ENCODE data around the gene AP3S1.

The AP3S1 gene

DNA sequence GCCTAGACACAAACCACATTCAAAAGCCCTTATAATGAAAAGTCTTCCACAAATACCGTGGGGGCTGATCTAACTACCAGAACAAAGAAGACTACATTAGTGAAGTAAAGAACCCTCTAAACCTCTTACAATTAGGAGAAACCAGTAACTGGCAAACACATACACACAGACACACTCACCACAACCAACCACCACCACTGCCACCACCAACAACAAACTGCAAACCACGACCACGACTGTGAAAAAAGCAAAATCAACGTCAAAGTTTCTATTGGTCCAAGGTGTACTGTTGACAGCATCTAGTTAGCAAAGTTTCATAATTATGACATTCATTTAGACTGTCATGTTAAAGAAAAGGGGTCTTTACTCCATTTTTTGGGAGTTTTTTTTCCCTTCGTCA is 28.0 kb upstream of the AP3S1 start (continued):
- TF ChIP-seq, protein P1, sequence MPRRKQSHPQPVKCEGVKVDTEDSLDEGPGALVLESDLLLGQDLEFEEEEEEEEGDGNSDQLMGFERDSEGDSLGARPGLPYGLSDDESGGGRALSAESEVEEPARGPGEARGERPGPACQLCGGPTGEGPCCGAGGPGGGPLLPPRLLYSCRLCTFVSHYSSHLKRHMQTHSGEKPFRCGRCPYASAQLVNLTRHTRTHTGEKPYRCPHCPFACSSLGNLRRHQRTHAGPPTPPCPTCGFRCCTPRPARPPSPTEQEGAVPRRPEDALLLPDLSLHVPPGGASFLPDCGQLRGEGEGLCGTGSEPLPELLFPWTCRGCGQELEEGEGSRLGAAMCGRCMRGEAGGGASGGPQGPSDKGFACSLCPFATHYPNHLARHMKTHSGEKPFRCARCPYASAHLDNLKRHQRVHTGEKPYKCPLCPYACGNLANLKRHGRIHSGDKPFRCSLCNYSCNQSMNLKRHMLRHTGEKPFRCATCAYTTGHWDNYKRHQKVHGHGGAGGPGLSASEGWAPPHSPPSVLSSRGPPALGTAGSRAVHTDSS (tag by site-specific recombination; IDR thresholded peaks at IDR 0.05) = no peak
- TF ChIP-seq ZNF324 (tag by site-specific recombination; IDR thresholded peaks at IDR 0.05) (no peak), YY1 (tag by site-specific recombination; IDR thresholded peaks at IDR 0.05) (no peak), ZFP3 (tag by site-specific recombination; IDR thresholded peaks at IDR 0.05; ENCODE audit: low read depth) (no peak), HOXD13 (CRISPR knock-in tag; IDR thresholded peaks at IDR 0.05; ENCODE audit: borderline replicate concordance) (no peak), ZNF248 (tag by site-specific recombination; IDR thresholded peaks at IDR 0.05) (no peak), ZNF423 (tag by site-specific recombination; IDR thresholded peaks at IDR 0.05) (no peak)
- TF ChIP-seq, protein P2, sequence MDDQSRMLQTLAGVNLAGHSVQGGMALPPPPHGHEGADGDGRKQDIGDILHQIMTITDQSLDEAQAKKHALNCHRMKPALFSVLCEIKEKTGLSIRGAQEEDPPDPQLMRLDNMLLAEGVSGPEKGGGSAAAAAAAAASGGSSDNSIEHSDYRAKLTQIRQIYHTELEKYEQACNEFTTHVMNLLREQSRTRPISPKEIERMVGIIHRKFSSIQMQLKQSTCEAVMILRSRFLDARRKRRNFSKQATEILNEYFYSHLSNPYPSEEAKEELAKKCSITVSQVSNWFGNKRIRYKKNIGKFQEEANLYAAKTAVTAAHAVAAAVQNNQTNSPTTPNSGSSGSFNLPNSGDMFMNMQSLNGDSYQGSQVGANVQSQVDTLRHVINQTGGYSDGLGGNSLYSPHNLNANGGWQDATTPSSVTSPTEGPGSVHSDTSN (CRISPR knock-in tag; IDR thresholded peaks at IDR 0.05) = no peak

DNA sequence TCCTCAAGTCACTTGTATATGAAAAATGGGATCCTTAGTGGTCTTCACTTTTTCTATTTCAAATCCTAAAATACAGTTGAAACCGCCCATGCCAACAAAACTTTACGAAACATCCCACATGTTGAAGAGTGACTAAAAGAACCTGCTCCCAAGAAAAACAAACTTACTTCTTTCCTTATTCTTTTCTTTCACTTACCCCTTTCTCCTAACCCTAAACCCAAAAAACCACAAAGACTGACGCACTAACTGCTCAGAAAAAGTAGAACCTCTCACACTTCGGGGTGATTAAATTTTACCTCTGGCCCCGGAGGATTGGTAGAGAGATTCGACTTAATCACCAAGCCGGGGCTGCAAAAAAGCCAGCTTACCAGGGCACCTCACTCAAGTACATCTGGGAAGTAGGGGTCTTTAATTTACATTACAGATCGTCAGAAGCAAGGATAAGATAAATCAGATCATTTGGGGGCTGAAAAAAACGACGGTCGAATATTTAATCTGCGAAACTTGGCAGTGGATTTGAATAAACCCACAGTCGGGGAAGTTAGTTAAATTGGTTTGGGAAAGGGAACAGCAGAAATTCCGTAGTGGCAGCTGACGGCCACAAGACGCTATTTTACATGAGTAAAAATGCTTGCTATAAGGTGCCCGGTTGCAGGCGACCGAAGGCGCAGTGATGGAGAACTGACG is 26.6 kb upstream of the AP3S1 start:
- ChIA-PET CTCF (no interaction called here), POLR2A (no interaction called here)
- peak overlapping the region; percentile 91; the same call in 1 of the 2 replicates for H3K27ac ChIP-seq (ENCODE audit: extremely low read depth, low read depth, low read length)
- peak overlapping the region; percentile 57 for H3K4me3 ChIP-seq (ENCODE audit: low read depth, low read length)
- TF ChIP-seq MEIS1 (CRISPR knock-in tag; IDR thresholded peaks at IDR 0.05; ENCODE audit: borderline replicate concordance) (no peak), PRDM1 (tag by site-specific recombination; IDR thresholded peaks at IDR 0.05) (peak; percentile 41; the same call in 1 of the 2 replicates)
- no peaks in the 10 kb centered on the region for H3K9me3 ChIP-seq (ENCODE audit: control insufficient read depth, insufficient read depth, low read depth, low read length)
- H3K36me3 ChIP-seq (ENCODE audit: control insufficient read depth in 2 of 2, insufficient read depth in 1 of 2, low read length in 2 of 2) = no peaks in the 10 kb centered on the region
- H3K4me1 ChIP-seq (ENCODE audit: control insufficient read depth, insufficient read depth, low read length) = 0 out of 2 replicates have a peak, but pooled peaks cover 2% of the 10 kb centered on the region

DNA sequence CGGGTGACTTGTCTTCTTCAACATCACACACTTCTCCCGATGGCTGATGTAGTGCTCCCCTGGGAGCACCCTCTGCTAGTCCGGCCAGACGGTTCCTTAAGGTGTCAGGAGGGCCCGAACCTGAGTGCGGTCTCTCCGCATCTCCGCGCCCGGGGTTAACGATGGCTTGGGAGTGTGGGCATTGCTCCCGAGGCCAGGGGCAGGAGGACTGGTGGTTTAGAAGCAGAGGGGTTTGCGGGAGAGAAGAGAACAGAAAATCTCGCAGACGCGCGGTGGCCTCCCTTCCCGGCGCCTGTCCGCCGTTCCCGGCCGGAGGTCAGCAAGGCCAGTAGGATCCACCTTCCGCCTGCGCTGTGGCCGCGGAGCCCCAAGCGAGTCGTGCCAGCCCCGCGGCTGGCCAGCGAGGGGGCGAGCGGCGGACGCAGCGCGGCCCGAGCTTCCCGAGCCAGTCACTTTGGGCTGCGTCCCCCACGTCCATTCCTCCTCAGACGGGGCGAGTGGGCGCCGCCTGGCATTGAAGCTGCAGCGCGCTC is 26.0 kb upstream of the AP3S1 start:
- H3K4me1 ChIP-seq (ENCODE audit: control insufficient read depth, insufficient read depth, low read length) = 0 out of 2 replicates have a peak, but pooled peaks cover 2% of the 10 kb centered on the region
- CTCF ChIA-PET = no interaction called here
- H3K4me3 ChIP-seq (ENCODE audit: low read depth, low read length) = peak overlapping the region; percentile 57
- no peaks in the 10 kb centered on the region for H3K9me3 ChIP-seq (ENCODE audit: control insufficient read depth, insufficient read depth, low read depth, low read length)
- no peaks in the 10 kb centered on the region for H3K36me3 ChIP-seq (ENCODE audit: control insufficient read depth in 2 of 2, insufficient read depth in 1 of 2, low read length in 2 of 2)
- POLR2A ChIA-PET = interaction anchor here (0.6 to 1.3 kb wide), 5 partner anchors 16 to 214 kb away, joined by 3 to 12 read pairs (median 3); partner anchors contain the start of genes AP3S1 and ATG12
- H3K27ac ChIP-seq (ENCODE audit: extremely low read depth, low read depth, low read length) = peak overlapping the region; percentile 91
- TF ChIP-seq ZNF398 (tag by site-specific recombination; IDR thresholded peaks at IDR 0.05) = no peak
- TF ChIP-seq ZNF239 (tag by site-specific recombination; IDR thresholded peaks at IDR 0.05) = no peak
- TF ChIP-seq ZNF555 (tag by site-specific recombination; conservative IDR thresholded peaks at IDR 0.05) = no peak
- no peak for TF ChIP-seq TRIM28 (IDR thresholded peaks at IDR 0.05; ENCODE audit: borderline replicate concordance, low read length)
- TF ChIP-seq ZNF292 (tag by site-specific recombination; IDR thresholded peaks at IDR 0.05; ENCODE audit: borderline replicate concordance, low read depth) = no peak
- TF ChIP-seq ZNF510 (tag by site-specific recombination; IDR thresholded peaks at IDR 0.05; ENCODE audit: insufficient replicate concordance) = no peak
- no peak for TF ChIP-seq ZNF843 (tag by site-specific recombination; IDR thresholded peaks at IDR 0.05)
- TF ChIP-seq ZNF112 (tag by site-specific recombination; IDR thresholded peaks at IDR 0.05) = no peak
- TF ChIP-seq ZNF214 (tag by site-specific recombination; IDR thresholded peaks at IDR 0.05; ENCODE audit: borderline replicate concordance) = no peak
- no peak for TF ChIP-seq ZBTB21 (tag by site-specific recombination; IDR thresholded peaks at IDR 0.05)
- no peak for TF ChIP-seq ZNF311 (tag by site-specific recombination; IDR thresholded peaks at IDR 0.05; ENCODE audit: borderline replicate concordance)
- no peak for TF ChIP-seq ZSCAN5A (tag by site-specific recombination; IDR thresholded peaks at IDR 0.05)
- TF ChIP-seq ZNF76 (tag by site-specific recombination; IDR thresholded peaks at IDR 0.05; ENCODE audit: borderline replicate concordance, low read depth) = no peak
- no peak for TF ChIP-seq GFI1B (tag by site-specific recombination; IDR thresholded peaks at IDR 0.05)
- TF ChIP-seq KLF16 (tag by site-specific recombination; IDR thresholded peaks at IDR 0.05) = no peak
- no peak for TF ChIP-seq ZNF354C (tag by site-specific recombination; IDR thresholded peaks at IDR 0.05; ENCODE audit: borderline replicate concordance, low read depth)

Measured in HEK293 (cell line).